ENCODE measurements around the gene IL5.

Gene IL5

GRCh38 chr5:132497488-132497997, 45.8 kb downstream of the IL5 start:
- DNase-seq: no peak

- DNase-seq: peak; percentile 27
Measured at GRCh38 chr5:132496631-132497487, 46.5 kb downstream of the IL5 start.

- DNase-seq: peak; percentile 82
Measured at GRCh38 chr5:132496191-132496630, 47.1 kb downstream of the IL5 start.

- DNase-seq: peak; percentile 49
Measured at GRCh38 chr5:132495667-132496190, 47.6 kb downstream of the IL5 start.

GRCh38 chr5:132493821-132494220, 49.5 kb downstream of the IL5 start:
- no peak for DNase-seq

GRCh38 chr5:132493241-132493640, 50.1 kb downstream of the IL5 start:
- no peak for DNase-seq

GRCh38 chr5:132492386-132493125, 50.8 kb downstream of the IL5 start:
- DNase-seq: no peak

All from NCI-H1105 (cell line).